CD1c-positive myeloid dendritic cell (primary cell): ENCODE data around the gene TMEM108.
A peak's percentile ranks its signal among the peaks of the same experiment; 100 is the strongest.

Source experiments
- DNase-seq: peaks from one replicate; pipeline ENCODE4 v3.0.0-alpha.2; 2016; ENCODE audit errors: extremely low spot score

TMEM108 gene

GRCh38 chr3:133227813-133228212 lies 189.6 kb downstream of the TMEM108 start:
- no peak for DNase-seq

- no peak for DNase-seq
Observed at GRCh38 chr3:133230195-133230594, 192.0 kb downstream of the TMEM108 start.

- no peak for DNase-seq
Observed at GRCh38 chr3:133236901-133237300, 198.7 kb downstream of the TMEM108 start.

GRCh38 chr3:133237380-133237779 lies 199.2 kb downstream of the TMEM108 start:
- no peak for DNase-seq

GRCh38 chr3:133238015-133238414 lies 199.8 kb downstream of the TMEM108 start:
- DNase-seq = no peak

- no peak for DNase-seq
Observed at GRCh38 chr3:133246119-133246518, 207.9 kb downstream of the TMEM108 start.

GRCh38 chr3:133246773-133247172 lies 208.6 kb downstream of the TMEM108 start:
- DNase-seq = no peak

- no peak for DNase-seq
Observed at GRCh38 chr3:133248389-133248788, 210.2 kb downstream of the TMEM108 start.

GRCh38 chr3:133249490-133249889 lies 211.3 kb downstream of the TMEM108 start:
- no peak for DNase-seq

GRCh38 chr3:133254151-133254550 lies 216.0 kb downstream of the TMEM108 start:
- no peak for DNase-seq

- DNase-seq = no peak
Observed at GRCh38 chr3:133254716-133255115, 216.5 kb downstream of the TMEM108 start.

- DNase-seq = no peak
Observed at GRCh38 chr3:133256787-133257483, 218.7 kb downstream of the TMEM108 start.

GRCh38 chr3:133258358-133258757 lies 220.2 kb downstream of the TMEM108 start:
- no peak for DNase-seq

GRCh38 chr3:133259767-133260166 lies 221.6 kb downstream of the TMEM108 start:
- no peak for DNase-seq

- no peak for DNase-seq
Observed at GRCh38 chr3:133262333-133262732, 224.1 kb downstream of the TMEM108 start.

- no peak for DNase-seq
Observed at GRCh38 chr3:133264920-133265319, 226.7 kb downstream of the TMEM108 start.

GRCh38 chr3:133268726-133269134 lies 230.5 kb downstream of the TMEM108 start:
- DNase-seq = no peak

- DNase-seq = no peak
Observed at GRCh38 chr3:133269393-133269792, 231.2 kb downstream of the TMEM108 start.

- DNase-seq = no peak
Observed at GRCh38 chr3:133270631-133271030, 232.4 kb downstream of the TMEM108 start.

GRCh38 chr3:133271042-133271441 lies 232.9 kb downstream of the TMEM108 start:
- no peak for DNase-seq

- DNase-seq = no peak
Observed at GRCh38 chr3:133271539-133271938, 233.3 kb downstream of the TMEM108 start.

GRCh38 chr3:133273346-133273745 lies 235.2 kb downstream of the TMEM108 start:
- DNase-seq = no peak

- DNase-seq = no peak
Observed at GRCh38 chr3:133274477-133274876, 236.3 kb downstream of the TMEM108 start.

GRCh38 chr3:133276594-133276993 lies 238.4 kb downstream of the TMEM108 start:
- peak; percentile 1 for DNase-seq
